ENCODE results near the gene PRR23B.
"Not testable (repeated sequence)": the region's sequence is repeated elsewhere in the genome, so short reads cannot be mapped to it uniquely, and the experiment has no call there.

The PRR23B gene

DNA sequence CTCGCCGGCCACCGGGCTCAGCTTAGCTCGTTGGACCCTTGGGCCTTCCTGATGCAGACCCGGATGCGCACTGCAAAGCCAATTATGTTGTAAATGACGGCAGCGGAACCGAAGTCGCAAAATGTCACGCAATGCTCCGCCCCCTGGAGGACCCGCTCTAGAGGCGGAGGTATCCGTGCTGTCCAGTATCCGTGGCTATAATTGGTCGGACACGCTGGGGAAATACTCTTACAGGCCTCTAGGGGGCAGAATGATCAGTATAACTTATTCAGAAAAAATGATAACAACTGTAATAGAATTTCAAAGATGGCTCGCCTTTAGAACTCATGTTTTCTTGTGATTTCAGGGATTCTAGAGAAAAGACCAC lies at the start of gene PRR23B:
PRR23B (minus strand) TSS at position 59 of the 367 bp plus-strand sequence. CDS start 265 bp downstream, outside the sequence.
- FAIRE-seq (no peak), DNase-seq (ENCODE audit: insufficient read length, low spot score) (no peak)

- DNase-seq (ENCODE audit: insufficient read length, low spot score): no peak
These were observed 42.2 kb upstream of the PRR23B start for GRCh38 chr3:139062918-139063317.

GRCh38 chr3:139052802-139053600 lies 32.3 kb upstream of the PRR23B start:
- DNase-seq (ENCODE audit: insufficient read length, low spot score) (no peak), FAIRE-seq (no peak)

More at GRCh38 chr3:139062918-139063317, 42.2 kb upstream of the PRR23B start:
- FAIRE-seq: no peak

DNA sequence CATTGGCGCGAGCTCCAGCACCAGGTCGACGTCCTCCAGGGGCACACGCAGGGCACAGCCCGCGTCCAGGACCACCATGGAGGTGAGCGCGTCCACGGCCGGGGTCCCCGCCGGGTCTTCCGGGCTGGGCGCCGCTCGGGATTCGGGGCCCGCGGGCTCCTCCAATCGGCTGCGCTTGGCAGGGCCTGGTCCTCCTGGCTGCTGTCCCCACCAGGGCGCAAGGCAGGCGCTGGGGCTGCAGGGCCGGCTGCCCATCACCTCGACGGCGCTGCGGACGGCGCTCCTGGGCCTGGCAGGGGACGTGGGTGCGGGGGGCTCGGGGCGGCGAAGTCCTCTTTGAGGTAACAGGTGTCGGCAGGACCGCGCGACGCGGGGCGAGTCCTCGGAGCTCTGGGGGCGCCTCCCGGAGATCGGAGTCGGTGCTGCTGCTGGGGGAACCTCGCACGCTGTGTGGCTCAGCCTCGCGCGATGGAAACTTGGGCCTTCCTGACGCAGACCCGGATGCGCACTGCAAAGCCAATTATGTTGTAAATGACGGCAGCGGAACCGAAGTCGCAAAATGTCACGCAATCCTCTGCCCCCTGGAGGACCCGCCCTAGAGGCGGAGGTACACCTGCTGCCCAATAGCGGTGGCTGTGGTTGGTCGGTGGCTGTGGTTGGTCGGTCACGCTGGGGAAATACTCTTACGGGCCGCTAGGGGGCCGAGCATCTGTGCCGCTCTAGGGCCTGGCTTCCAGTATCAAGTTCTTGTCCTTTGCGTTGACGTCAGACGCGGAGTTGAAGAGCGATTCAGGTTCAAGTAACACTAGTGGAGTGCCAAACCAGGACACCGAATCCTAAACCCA lies 23.9 kb upstream of the PRR23B start, which contains the start of gene PRR23C:
PRR23C (minus strand) TSS at position 527 of the 845 bp plus-strand sequence; CDS start at position 255, 272 bp downstream.
- no peak for FAIRE-seq
- no peak for DNase-seq (ENCODE audit: insufficient read length, low spot score)

DNA sequence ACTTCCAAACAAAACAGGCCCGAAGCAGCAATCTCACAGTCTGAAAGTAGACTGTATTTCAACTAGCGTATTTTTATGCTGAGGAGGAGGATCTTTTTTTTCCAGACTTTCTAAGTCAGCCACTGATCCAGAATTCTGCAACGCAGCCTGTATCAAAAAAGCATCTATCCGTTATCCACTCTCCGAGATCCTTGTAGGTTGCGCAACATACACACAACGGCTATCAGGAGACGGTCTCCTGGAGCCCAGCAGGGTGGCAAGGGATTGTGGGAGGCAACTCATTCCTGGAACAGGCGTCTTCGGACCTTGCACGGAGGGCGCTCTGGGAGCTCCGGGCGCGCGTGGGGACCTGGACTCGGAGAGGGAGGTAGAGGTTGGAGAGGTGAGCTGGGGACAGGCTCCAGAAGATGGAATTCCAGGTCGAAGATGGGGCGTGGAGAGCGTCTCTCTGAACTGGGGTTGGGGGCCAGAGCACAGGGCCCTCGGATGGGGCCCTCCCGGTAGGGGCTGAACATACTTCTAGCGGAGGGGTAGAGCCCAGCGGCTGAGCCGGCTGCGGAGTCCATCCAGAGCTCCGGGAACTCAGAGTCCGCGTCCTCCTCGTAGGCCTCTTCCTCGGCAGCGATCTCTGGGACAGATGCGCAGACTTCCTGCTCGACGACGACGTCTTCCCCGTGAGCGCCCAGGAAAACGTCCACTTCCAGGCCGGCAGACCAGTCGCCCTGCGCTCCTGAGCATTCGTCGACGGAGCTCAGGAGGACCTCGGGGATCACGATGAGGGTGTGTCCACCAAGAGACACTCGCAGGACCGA lies 23.0 kb upstream of the PRR23B start:
- DNase-seq (ENCODE audit: insufficient read length, low spot score): no peak
- FAIRE-seq: no peak

GRCh38 chr3:139037478-139037877 lies 16.8 kb upstream of the PRR23B start:
- DNase-seq (ENCODE audit: insufficient read length, low spot score) (no peak), FAIRE-seq (no peak)

DNA sequence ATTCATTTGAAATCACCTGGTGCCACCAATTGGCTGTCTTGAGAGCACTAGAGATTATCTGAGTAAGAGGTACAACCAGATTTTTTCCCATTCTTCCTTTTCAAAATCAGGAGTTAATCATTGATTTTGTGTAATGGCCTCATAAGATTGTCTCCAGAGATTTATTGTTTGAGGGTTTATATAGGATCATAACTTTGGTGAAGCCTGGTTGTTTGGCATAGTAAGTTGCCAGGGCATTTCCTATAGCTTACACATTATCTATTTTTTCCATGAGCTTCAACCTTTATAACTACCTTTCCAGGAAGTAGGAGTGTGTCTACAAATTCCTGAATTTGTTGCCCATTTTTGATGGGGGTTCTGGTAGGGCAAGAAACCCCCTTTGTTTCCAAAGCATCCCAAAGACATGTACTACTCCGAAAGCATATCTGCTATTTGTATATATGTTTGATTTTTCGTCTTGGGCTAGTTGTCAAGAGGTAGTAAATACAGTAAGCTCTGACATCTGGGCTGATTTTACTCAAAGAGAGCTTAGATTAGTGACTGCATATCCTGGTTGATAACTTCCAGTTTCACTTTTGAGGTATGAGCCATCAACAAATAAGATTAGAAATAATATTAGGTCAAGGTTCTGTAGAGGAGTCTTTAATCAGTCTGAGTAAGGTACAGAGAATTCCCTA lies 11.7 kb upstream of the PRR23B start:
- FAIRE-seq (no peak), DNase-seq (ENCODE audit: insufficient read length, low spot score) (no peak)

DNA sequence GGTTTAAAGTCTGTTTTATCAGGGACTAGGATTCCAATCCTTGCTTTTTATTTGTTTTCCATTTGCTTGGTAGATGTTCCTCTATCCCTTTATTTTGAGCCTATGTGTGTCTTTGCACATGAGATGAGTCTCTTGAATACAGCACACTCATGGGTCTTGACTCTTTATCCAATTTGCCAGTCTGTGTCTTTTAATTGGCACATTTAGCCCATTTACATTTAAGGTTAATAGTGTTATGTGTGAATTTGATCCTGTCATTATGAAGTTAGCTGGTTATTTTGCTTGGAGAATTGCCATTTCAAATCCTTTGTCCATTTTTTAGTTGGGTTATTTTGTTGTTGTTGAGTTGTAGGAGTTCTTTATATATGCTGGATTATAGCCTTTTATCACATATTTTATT lies 9.8 kb upstream of the PRR23B start:
- not testable (repeated sequence) for FAIRE-seq; DNase-seq (ENCODE audit: insufficient read length, low spot score)

- DNase-seq (ENCODE audit: insufficient read length, low spot score): no peak
- no peak for FAIRE-seq
These were observed 4.2 kb upstream of the PRR23B start for GRCh38 chr3:139024968-139025367.

DNA sequence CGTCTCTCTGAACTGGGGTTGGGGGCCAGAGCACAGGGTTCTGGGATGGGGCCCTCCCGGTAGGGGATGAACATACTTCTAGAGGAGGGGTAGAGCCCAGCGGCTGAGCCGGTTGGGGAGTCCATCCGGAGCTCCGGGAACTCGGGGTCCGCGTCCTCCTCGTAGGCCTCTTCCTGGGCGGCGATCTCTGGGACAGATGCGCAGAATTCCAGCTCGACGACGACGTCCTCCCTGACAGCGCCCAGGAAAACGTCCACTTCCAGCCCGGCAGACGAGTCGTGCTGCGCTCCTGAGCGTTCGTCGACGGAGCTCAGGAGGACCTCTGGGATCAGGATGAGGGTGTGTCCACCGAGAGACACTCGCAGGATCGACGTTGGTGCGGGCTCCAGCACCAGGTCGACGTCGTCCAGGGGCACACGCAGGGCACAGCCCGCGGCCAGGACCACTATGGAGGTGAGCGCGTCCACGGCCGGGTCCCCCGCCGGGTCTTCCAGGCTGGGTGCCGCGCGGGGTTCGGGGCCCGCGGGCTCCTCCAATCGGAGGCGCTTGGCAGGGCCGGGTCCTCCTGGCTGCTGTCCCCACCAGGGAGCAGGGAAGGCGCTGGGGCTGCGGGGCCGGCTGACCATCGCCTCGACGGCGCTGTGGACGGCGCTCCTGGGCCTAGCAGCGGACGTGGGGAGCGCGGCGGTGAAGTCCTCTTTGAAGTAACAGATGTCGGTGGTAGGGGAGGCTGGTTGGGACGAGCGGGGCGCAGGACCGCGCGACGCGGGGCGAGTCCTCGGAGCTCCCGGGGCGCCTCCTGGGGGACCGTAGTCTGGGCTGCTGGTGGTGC lies 474 bp downstream of the PRR23B start:
- FAIRE-seq: no peak
- no peak for DNase-seq (ENCODE audit: insufficient read length, low spot score)

GRCh38 chr3:139016430-139017048 lies 4.2 kb downstream of the PRR23B start:
- FAIRE-seq (no peak), DNase-seq (ENCODE audit: insufficient read length, low spot score) (no peak)

DNA sequence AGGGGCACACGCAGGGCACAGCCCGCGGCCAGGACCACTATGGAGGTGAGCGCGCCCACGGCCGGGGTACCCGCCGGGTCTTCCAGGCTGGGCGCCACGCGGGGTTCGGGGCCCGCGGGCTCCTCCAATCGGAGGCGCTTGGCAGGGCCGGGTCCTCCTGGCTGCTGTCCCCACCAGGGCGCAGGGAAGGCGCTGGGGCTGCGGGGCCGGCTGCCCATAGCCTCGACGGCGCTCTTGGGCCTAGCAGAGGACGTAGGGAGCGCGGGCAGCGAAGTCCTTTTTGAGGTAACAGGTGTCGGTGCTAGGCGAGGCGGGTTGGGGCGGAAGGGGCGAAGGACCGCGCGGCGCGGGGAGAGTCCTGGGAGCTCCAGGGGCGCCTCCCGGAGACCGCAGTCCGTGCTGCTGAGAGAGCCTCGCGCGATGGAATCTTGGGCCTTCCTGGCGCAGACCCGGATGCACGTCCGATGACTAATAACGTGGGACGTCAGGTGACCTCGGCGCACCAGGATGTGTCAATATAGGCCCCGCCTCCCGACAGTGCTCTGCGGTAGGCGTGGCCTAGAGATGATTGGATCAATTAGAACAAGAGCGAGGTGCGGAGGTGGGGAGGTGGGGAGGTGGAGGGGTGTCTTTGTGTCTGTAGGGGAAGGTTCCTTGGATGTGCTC lies 14.5 kb downstream of the PRR23B start, which contains the start of gene PRR23A:
PRR23A (minus strand) TSS at position 218 of the 666 bp plus-strand sequence; CDS start at position 218, 0 bp downstream.
- FAIRE-seq: no peak

DNA sequence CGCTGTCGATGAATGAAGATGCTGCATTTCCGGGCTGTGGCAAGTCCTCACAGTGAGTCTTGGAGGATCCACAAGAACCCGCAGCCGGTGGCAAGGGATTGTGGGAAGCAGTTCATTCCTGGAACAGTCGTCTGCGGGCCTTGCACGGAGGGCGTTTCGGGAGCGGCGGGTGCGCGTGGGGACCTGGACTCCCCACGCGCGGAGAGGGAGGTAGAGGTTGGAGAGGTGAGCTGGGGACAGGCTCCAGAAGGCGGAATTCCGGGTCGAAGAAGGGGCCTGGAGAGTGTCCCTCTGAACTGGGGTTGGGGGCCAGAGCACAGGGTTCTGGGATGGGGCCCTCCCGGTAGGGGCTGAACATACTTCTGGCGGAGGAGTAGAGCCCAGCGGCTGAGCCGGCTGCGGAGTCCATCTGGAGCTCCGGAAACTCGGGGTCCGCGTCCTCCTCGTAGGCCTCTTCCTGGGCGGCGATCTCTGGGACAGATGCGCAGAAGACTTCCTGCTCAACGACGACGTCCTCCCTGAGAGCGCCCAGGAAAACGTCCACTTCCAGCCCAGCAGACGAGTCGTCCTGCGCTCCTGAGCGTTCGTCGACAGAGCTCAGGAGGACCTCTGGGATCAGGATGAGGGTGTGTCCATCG lies 15.3 kb downstream of the PRR23B start:
- FAIRE-seq (no peak), DNase-seq (ENCODE audit: insufficient read length, low spot score) (no peak)

More for the DNA sequence above, 14.5 kb downstream of the PRR23B start, which contains the start of gene PRR23A:
- DNase-seq (ENCODE audit: insufficient read length, low spot score): no peak

DNA sequence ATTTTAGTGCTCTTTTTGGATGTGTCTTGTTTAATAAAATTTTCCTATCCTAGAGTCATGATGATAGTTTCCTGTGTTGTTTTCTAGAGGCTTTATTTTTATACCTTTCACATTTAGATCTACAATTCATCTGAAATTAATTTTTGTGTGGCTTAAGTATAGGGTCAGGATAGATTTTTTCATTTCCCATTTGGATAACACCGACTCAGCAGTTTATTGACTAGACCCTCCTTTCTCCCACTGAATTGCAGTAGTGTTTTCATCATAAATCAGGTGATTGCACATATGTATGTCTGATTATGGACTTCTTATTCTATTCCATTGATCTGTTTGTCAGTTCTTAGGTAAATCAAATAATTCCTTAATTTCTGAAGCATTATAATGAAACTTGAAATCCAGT lies 25.0 kb downstream of the PRR23B start:
- DNase-seq (ENCODE audit: insufficient read length, low spot score) (no peak), FAIRE-seq (no peak)

GRCh38 chr3:138987181-138987580 lies 33.5 kb downstream of the PRR23B start:
- no peak for DNase-seq (ENCODE audit: insufficient read length, low spot score)

DNA sequence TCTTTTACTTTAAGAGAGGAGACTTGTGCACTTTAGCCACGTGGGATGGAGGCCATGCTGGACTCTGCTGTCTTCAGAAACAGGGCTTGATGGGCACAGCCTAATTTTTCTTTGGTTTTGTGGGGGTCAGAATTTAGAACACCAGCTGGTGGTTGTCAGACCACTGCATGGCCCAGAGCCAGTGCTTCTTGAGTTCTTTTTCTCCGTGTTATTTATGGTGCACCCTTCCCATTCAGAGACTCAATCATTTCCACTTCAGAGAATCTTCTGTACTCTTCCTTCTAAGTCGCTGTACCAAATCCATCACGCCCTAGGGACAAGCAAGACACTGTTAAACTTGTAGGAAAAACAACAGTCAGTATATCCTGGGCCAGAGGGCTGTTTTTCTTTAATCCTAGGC lies 34.8 kb downstream of the PRR23B start:
- FAIRE-seq: no peak

More at GRCh38 chr3:138987181-138987580, 33.5 kb downstream of the PRR23B start:
- no peak for FAIRE-seq

DNA sequence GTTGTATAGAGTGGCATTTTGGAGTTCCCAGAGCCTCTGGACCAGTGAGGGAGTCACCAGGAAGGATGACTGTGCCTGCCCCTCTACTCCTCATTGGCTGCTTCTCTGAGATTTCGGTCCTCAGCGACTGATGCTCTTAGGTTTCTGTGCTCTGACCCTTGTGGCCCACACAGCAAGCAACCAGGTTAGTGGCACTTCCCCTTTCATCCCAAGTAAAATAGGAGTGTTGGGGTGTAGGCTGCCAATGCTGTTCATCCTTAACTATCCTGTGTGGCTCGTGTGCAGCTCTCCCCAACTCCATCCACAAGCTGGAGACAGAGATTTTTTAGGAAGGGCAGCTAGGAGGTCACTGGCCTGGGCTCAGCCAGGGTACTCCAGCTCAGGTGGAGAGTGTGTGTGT lies 35.9 kb downstream of the PRR23B start:
- no peak for FAIRE-seq
- DNase-seq (ENCODE audit: insufficient read length, low spot score): no peak

More for the DNA sequence above, 34.8 kb downstream of the PRR23B start:
- DNase-seq (ENCODE audit: insufficient read length, low spot score): no peak

GRCh38 chr3:138976047-138976446 lies 44.7 kb downstream of the PRR23B start:
- FAIRE-seq: no peak

More at GRCh38 chr3:138976047-138976446, 44.7 kb downstream of the PRR23B start:
- no peak for DNase-seq (ENCODE audit: insufficient read length, low spot score)

Measured in HTR-8/SVneo (cell line).